Tibial nerve (tissue), 4 donors: ENCODE results near the gene GATA5.

ENCODE experiments used
- EP300 ChIP-seq, 2 donors: sonication (generic); formaldehyde crosslinking; IDR thresholded peaks; one replicate each; pipeline ENCODE4 v1.6.1; 2017; ENCODE audit warnings: antibody characterized with exemption in 2 of 2, mild to moderate bottlenecking in 1 of 2
- POLR2A ChIP-seq, 2 donors: fragments of 450-650 bp; IDR thresholded peaks; one replicate each; pipeline ENCODE4 v1.6.1; 2017; ENCODE audit warnings: antibody characterized with exemption in 2 of 2, mild to moderate bottlenecking in 2 of 2, moderate library complexity in 2 of 2
- TF ChIP-seq, protein P1 (sequence below), 5 experiments: fragments of 200-600 bp in 3 of 5; fragments of 450-650 bp in 2 of 5; sonication (generic) in 3 of 5; IDR thresholded peaks; one replicate each; pipeline ENCODE4 v1.5.1; 2016 to 2019; ENCODE audit warnings: antibody characterized with exemption in 5 of 5, mild to moderate bottlenecking in 3 of 5, moderate library complexity in 2 of 5

DNA sequence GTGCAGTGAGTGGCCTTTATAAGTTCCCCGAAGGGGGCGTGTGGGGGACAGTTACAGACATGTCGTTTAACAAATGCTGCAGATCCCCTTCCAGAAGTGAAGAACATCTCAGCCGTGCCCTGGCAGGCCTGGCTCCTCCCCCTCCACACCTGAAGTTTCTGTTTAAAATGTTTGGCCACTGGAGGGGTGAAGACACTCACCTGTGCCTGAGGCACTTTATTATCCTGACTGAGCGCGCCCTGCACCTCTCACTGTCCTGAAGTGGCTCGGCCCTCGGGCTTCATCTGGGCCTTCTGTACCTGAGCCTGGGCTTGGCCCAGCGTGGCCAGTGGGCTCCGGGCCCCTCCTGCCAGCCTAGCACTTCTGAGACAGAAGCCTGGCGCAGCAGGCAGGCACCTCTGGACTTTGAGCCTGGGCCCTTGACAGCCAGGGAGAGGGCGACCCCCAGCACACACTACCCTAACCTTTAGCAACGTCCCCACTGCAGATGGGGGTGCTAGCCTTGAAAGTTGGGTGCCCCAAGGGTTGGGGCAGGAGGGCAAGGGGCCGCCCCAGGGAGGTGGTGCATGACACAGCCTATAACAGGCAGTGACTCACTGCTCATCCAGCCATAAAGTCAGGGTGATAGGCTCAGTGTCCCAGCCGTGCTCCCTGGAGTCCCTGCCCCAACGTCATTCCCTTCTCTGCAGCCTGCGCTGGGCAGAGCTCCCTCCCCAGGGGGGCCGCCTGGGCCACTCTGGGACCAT lies 13.6 kb upstream of the GATA5 start:
- TF ChIP-seq, protein P1, sequence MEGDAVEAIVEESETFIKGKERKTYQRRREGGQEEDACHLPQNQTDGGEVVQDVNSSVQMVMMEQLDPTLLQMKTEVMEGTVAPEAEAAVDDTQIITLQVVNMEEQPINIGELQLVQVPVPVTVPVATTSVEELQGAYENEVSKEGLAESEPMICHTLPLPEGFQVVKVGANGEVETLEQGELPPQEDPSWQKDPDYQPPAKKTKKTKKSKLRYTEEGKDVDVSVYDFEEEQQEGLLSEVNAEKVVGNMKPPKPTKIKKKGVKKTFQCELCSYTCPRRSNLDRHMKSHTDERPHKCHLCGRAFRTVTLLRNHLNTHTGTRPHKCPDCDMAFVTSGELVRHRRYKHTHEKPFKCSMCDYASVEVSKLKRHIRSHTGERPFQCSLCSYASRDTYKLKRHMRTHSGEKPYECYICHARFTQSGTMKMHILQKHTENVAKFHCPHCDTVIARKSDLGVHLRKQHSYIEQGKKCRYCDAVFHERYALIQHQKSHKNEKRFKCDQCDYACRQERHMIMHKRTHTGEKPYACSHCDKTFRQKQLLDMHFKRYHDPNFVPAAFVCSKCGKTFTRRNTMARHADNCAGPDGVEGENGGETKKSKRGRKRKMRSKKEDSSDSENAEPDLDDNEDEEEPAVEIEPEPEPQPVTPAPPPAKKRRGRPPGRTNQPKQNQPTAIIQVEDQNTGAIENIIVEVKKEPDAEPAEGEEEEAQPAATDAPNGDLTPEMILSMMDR (IDR thresholded peaks at IDR 0.05): no peak
- TF ChIP-seq POLR2A (IDR thresholded peaks at IDR 0.05): no peak
- no peak for TF ChIP-seq EP300 (IDR thresholded peaks at IDR 0.05)
